ENCODE measurements around the gene ATP2A3. TPM values are rescaled to one million over a fixed set of nuclear protein-coding genes. Genes with fewer than 3 reads are reported as not detected.

Gene ATP2A3
- total and polyA plus RNA-seq, 8 donors, result 17.8 to 67.7 (median 42.3) TPM

DNA sequence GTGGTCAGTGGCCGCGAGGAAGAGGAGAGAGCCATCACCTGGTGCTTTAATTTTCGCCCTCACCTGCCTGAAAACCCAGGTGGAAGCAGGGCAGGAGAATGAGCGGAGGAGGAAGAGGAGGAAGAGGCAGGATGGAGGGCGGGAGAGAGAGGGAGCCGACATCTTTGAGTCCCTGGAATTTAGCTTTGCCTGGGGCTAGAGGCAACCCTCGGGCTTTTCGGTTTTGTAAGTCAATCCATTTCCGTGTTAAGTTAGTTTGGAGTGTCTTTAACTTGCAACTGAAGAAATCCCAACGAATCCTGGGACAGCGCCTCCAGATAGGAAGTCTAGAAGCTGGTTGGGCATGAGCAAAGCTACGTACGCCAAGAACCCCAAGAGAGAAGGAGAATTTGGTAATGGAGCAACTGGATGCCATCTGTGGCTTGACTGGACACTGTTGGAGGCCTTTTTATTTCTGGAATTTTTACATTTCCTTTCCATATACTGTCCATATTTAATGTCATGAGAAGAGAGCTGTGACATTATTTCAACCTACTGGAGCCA lies 36.9 kb upstream of the ATP2A3 start:
- Histone ChIP-seq H3K4me1 (peaks cover 0 to 15% (median 0%) of the 10 kb centered on the region in 3 donors), H3K36me3 (peaks cover 0 to 6% (median 0%) of the 10 kb centered on the region in 3 donors), H3K27me3 (no peaks in the 10 kb centered on the region), H3K4me3 (no peak overlapping the region), H3K27ac (no peak overlapping the region), H3K9me3 (no peaks in the 10 kb centered on the region)
- DNase-seq (no peak), FAIRE-seq (no peak), ATAC-seq (no peak)
- WGBS, 2 donors, result 65 to 73% methylated on average over 13 of the region's 13 CpGs
- intact Hi-C loops (cut with DNase I), result loop anchor here in 1 of 3 donors (10.0 kb wide), 1 partner anchor 66 kb away; no protein-coding TSS in a partner anchor
- TF ChIP-seq, protein P1, sequence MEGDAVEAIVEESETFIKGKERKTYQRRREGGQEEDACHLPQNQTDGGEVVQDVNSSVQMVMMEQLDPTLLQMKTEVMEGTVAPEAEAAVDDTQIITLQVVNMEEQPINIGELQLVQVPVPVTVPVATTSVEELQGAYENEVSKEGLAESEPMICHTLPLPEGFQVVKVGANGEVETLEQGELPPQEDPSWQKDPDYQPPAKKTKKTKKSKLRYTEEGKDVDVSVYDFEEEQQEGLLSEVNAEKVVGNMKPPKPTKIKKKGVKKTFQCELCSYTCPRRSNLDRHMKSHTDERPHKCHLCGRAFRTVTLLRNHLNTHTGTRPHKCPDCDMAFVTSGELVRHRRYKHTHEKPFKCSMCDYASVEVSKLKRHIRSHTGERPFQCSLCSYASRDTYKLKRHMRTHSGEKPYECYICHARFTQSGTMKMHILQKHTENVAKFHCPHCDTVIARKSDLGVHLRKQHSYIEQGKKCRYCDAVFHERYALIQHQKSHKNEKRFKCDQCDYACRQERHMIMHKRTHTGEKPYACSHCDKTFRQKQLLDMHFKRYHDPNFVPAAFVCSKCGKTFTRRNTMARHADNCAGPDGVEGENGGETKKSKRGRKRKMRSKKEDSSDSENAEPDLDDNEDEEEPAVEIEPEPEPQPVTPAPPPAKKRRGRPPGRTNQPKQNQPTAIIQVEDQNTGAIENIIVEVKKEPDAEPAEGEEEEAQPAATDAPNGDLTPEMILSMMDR (IDR thresholded peaks at IDR 0.05), result no peak

DNA sequence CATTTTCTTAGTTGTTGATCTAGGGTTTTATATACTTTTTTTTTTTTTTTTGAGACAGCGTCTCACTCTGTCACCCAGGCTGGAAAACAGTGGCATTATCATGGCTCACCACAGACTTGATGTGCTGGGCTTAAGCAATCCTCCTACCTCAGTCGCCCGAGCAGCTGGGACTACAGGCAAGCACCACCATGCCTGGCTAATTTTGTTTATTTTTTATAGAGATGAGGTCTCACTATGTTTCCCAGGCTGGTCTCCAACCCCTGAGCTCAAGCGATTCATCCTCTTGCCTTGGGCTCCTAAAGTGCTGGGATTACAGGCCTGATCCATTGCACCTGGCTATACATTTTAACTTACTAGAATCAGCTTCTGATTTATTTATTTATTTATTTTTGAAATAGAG lies 34.2 kb upstream of the ATP2A3 start:
- no peak for ATAC-seq
- FAIRE-seq, result no peak
- DNase-seq, result no peak
- no peak overlapping the region for H3K4me3 ChIP-seq
- TF ChIP-seq, protein P1 (IDR thresholded peaks at IDR 0.05), result no peak
- H3K27ac ChIP-seq, result no peak overlapping the region
- no peaks in the 10 kb centered on the region for H3K27me3 ChIP-seq
- intact Hi-C loops (cut with DNase I), result no loop called here
- H3K4me1 ChIP-seq, result peaks cover 0 to 4% (median 0%) of the 10 kb centered on the region in 3 donors
- no peaks in the 10 kb centered on the region for H3K9me3 ChIP-seq
- 95% methylated on average over 4 of the region's 4 CpGs for WGBS, 2 donors
- no peaks in the 10 kb centered on the region for H3K36me3 ChIP-seq

DNA sequence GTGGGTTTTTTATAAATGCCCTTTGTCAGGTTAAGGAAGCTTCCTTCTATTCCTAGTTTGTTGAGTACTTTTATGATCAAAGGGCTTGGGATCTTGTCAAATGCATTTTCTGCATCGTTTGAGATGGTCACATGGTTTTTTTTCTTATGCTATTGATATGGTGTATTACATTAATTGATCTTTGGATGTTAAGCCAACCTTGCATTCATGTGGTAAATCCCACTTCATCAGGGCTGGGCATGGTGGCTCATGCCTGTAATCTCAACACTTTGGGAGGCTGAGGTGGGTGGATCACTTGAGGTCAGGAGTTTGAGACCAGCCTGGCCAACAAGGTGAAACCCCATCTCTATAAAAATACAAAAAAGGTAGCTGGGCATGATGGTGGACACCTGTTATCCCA lies 30.8 kb upstream of the ATP2A3 start:
- no peaks in the 10 kb centered on the region for H3K9me3 ChIP-seq
- FAIRE-seq (no peak), DNase-seq (no peak), ATAC-seq (no peak)
- H3K36me3 ChIP-seq, result no peaks in the 10 kb centered on the region
- 40 to 42% methylated on average over 1 of the region's 1 CpG for WGBS, 2 donors
- intact Hi-C loops (cut with DNase I), result no loop called here
- no peak overlapping the region for H3K27ac ChIP-seq
- H3K4me1 ChIP-seq, result no peaks in the 10 kb centered on the region
- no peaks in the 10 kb centered on the region for H3K27me3 ChIP-seq
- TF ChIP-seq, protein P1 (IDR thresholded peaks at IDR 0.05), result no peak
- H3K4me3 ChIP-seq, result no peak overlapping the region

DNA sequence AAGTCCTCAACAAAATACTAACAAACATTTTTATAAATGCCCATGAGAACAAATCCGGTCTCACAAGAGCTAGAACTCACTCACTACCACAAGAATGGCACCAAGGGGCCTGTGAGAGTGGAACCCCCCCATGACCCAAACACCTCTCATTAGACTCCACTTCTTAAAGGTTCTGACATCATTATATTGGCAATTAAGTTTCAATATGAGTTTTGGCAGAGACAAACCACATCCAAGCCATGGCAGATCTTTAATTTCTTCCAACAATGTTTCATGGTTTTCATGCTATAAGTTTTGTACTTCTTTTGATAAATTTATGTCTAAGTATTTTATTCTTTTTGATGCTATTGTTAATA lies 30.0 kb upstream of the ATP2A3 start:
- DNase-seq (no peak), ATAC-seq (no peak), FAIRE-seq (no peak)
- TF ChIP-seq, protein P1 (IDR thresholded peaks at IDR 0.05), result no peak
- intact Hi-C loops (cut with DNase I), result no loop called here
- WGBS, 2 donors, result 93 to 94% methylated on average over 1 of the region's 1 CpG
- H3K4me1 ChIP-seq, result no peaks in the 10 kb centered on the region
- H3K9me3 ChIP-seq, result no peaks in the 10 kb centered on the region
- no peaks in the 10 kb centered on the region for H3K27me3 ChIP-seq
- H3K4me3 ChIP-seq, result no peak overlapping the region
- no peaks in the 10 kb centered on the region for H3K36me3 ChIP-seq
- H3K27ac ChIP-seq, result no peak overlapping the region

DNA sequence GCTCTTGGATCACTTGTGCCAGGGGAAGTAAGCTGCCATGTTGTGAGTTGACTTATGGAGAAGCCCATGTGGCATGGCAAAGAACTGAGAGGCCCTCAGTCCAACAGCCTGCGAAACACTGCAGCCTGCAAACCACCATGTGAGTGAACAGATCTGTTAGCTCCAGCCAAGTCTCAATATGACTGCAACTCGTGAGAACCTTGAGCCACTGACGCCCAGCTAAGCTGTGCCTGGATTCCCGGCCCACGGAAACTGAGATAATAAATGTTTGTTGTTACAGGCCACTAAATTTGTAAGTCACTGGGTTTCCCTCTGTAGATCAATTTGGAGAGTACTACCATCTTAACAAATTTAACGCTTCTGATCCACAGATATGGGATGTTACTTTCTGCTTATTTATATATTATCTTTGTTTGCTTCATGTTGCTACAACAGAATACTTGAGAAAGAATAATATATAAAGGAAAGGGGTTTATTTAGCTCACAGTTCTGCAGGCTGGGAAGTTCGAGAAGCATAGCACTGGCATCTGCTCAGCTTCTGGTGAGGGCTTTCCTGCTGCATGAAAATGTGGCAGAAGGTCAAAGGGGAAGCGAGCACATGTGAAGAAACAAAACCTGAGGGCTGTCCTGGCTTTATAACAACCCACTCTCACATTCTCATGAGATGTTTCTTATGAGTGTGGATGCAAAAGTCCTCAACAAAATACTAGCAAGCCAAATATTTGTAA lies 29.4 kb upstream of the ATP2A3 start:
- ATAC-seq, result peak in 3 of 4 donors; percentile 43 to 74 (median 62)
- intact Hi-C loops (cut with DNase I), result no loop called here

More for the DNA sequence above, 29.4 kb upstream of the ATP2A3 start:
- Histone ChIP-seq H3K4me3 (no peak overlapping the region), H3K36me3 (no peaks in the 10 kb centered on the region), H3K4me1 (no peaks in the 10 kb centered on the region), H3K27me3 (no peaks in the 10 kb centered on the region), H3K27ac (no peak overlapping the region), H3K9me3 (no peaks in the 10 kb centered on the region)
- TF ChIP-seq, protein P1 (IDR thresholded peaks at IDR 0.05), result no peak
- no peak for FAIRE-seq
- no peak for DNase-seq
- WGBS, 2 donors, result 56 to 63% methylated on average over 8 of the region's 8 CpGs
